K562 (cell line): ENCODE data around the gene VMP1. TPM values are rescaled to one million over a fixed set of nuclear protein-coding genes. Genes with fewer than 3 reads are reported as not detected.

Source experiments
- ATAC-seq: fragments of 200-7000 bp; cut with Tn5 transposase; 3 replicates; pipeline ENCODE4 v1.9.1; 2020; ENCODE audit warnings: moderate library complexity
- BruUV-seq: library from RNA; stranded (reverse); fragments of 400-500 nt; replicated peaks from 2 replicates; lab custom pipeline; 2021; lab: Mats Ljungman, UMichigan
- CTCF ChIA-PET: fragments of 300-600 bp; formaldehyde crosslinking; extraction: SDS; loops from one replicate; lab custom pipeline; 2021; ENCODE audit warnings: low intra/inter-chr PET ratio; lab: Yijun Ruan, JAX
- POLR2A ChIA-PET: fragments of 300-600, 350-650 bp; sonication (Branson Sonifier 250); formaldehyde crosslinking; extraction: SDS; loops from one replicate; lab custom pipeline; 2021; ENCODE audit warnings: antibody characterized with exemption, inconsistent platforms; lab: Yijun Ruan, JAX
- DNase-seq, 4 experiments: peaks; one replicate each; pipeline versions ENCODE4 v3.0.0 to v3.0.0-alpha.2; 2011 to 2018; ENCODE audit warnings: low spot score in 3 of 4, mixed read lengths in 3 of 4; ENCODE audit errors: extremely low read depth in 1 of 4
- FAIRE-seq: peaks from 2 replicates; lab custom pipeline; 2011; peaks lifted over from hg19 to GRCh38; lab: Jason Lieb, UNC
- H2AFZ ChIP-seq: 2 replicates; pipeline ENCODE4 v1.6.0; 2011; ENCODE audit warnings: low read depth, low read length, control low read depth, inconsistent platforms
- H3K27ac ChIP-seq: fragments of 200-600 bp; 3 replicates; pipeline ENCODE4 v1.8.0; 2011; ENCODE audit warnings: low read depth, mild to moderate bottlenecking, control low read depth, inconsistent platforms, low read length, moderate library complexity, mixed read lengths; ENCODE audit errors: extremely low read depth
- H3K27me3 ChIP-seq, 2 experiments: fragments of 300-600 bp in 1 of 2; 2 replicates in 1 of 2; 3 replicates in 1 of 2; pipeline versions ENCODE4 v1.6.0 to v1.8.0; 2011; ENCODE audit warnings: inconsistent platforms in 2 of 2, low read length in 2 of 2, mild to moderate bottlenecking in 1 of 2, mixed read lengths in 1 of 2, moderate library complexity in 1 of 2; ENCODE audit not compliant: control insufficient read depth in 2 of 2, insufficient read depth in 2 of 2
- H3K36me3 ChIP-seq: fragments of 300-600 bp; 3 replicates; pipeline ENCODE4 v1.8.0; 2011; ENCODE audit warnings: mild to moderate bottlenecking, low read length, inconsistent platforms; ENCODE audit not compliant: control insufficient read depth, insufficient read depth
- H3K4me1 ChIP-seq, 2 experiments: fragments of 200-600 bp in 1 of 2; replicated peaks in 1 of 2; 2 replicates in 1 of 2; 3 replicates in 1 of 2; pipeline versions ENCODE4 v1.5.1 to v1.8.0; 2011; ENCODE audit warnings: inconsistent platforms in 2 of 2, low read length in 2 of 2, mild to moderate bottlenecking in 1 of 2, mixed read lengths in 1 of 2, moderate library complexity in 1 of 2; ENCODE audit not compliant: control insufficient read depth in 2 of 2, insufficient read depth in 2 of 2
- H3K4me2 ChIP-seq: 2 replicates; pipeline ENCODE4 v1.6.1; 2011; ENCODE audit warnings: low read length, control low read depth, inconsistent platforms, mixed read lengths; ENCODE audit not compliant: insufficient read depth
- H3K4me3 ChIP-seq: fragments of 200-600 bp; sonication (generic), shearing (Covaris generic); 2 replicates; pipeline ENCODE4 v1.5.1; 2016; ENCODE audit warnings: control low read depth, inconsistent platforms
- H3K79me2 ChIP-seq: fragments of 200-600 bp; 3 replicates; pipeline ENCODE4 v1.8.0; 2011; ENCODE audit warnings: low read length, inconsistent platforms; ENCODE audit not compliant: control insufficient read depth, insufficient read depth
- H3K9ac ChIP-seq, 2 experiments: 2 replicates each; pipeline versions ENCODE4 v1.6.0 to v1.6.1; 2011; ENCODE audit warnings: low read depth in 2 of 2, low read length in 2 of 2, control low read depth in 1 of 2, inconsistent platforms in 1 of 2, mild to moderate bottlenecking in 1 of 2, mixed read lengths in 1 of 2; ENCODE audit not compliant: insufficient read depth in 1 of 2
- H3K9me1 ChIP-seq: one replicate; pipeline ENCODE4 v1.6.0; 2011; ENCODE audit warnings: inconsistent platforms, mild to moderate bottlenecking, low read length, moderate library complexity; ENCODE audit not compliant: control insufficient read depth, insufficient read depth
- H3K9me3 ChIP-seq: replicated peaks from 2 replicates; pipeline ENCODE4 v1.5.1; 2011; ENCODE audit warnings: low read depth, low read length, inconsistent platforms; ENCODE audit not compliant: control insufficient read depth, insufficient read depth
- H4K20me1 ChIP-seq: replicated peaks from 2 replicates; pipeline ENCODE4 v1.6.1; 2011; ENCODE audit warnings: low read length, inconsistent platforms, mixed read lengths; ENCODE audit not compliant: control insufficient read depth, insufficient read depth
- KDM5B ChIP-seq: fragments of 200-600 bp; sonication (generic); IDR thresholded peaks from 2 replicates; pipeline ENCODE4 v1.6.1; 2012; ENCODE audit warnings: low read depth, mild to moderate bottlenecking, moderate library complexity, low read length, control low read depth, inconsistent platforms; ENCODE audit not compliant: insufficient replicate concordance
- ZBTB11 ChIP-seq, 3 experiments: fragments of 200-800 bp in 1 of 3; fragments of 250-450 bp in 1 of 3; fragments of 450-650 bp in 1 of 3; sonication (Bioruptor Pico) in 1 of 3; sonication (Bioruptor generic) in 1 of 3; formaldehyde crosslinking in 1 of 3; IDR thresholded peaks; 2 replicates each; pipeline versions ENCODE4 v1.6.1 to v1.8.0; 2016 to 2022; ENCODE audit warnings: mild to moderate bottlenecking in 2 of 3, missing genetic modification characterization in 2 of 3, missing compliant biosample characterization in 1 of 3, moderate library complexity in 1 of 3
- WGBS: fragments of 100-300 bp; shearing (Covaris generic); methylation state at CpG from one replicate; pipeline ENCODE4 v1.1.6; 2016; ENCODE audit warnings: low coverage, mixed read lengths; ENCODE audit not compliant: insufficient coverage; ENCODE audit errors: missing lambda C conversion rate; 5-methylcytosine and 5-hydroxymethylcytosine counted together
- in situ Hi-C: fragments of 300-500 bp; cut with MboI; formaldehyde crosslinking; loops from 4 replicates; pipeline ENCODE4 v1.15.0; 2018; ENCODE audit warnings: inconsistent platforms, mixed read lengths
- intact Hi-C: fragments of 100-400 bp; cut with micrococcal nuclease; formaldehyde crosslinking; loops from 2 replicates; pipeline ENCODE4 v1.14.2; 2022
- polyA plus RNA-seq, 8 experiments: library from polyadenylated mRNA; depleted of rRNA in 4 of 8; stranded (reverse) in 5 of 8; unstranded in 3 of 8; fragments of >200 nt; fragmentation: Nextera tagmentation in 2 of 8; fragmentation: Illumina TruSeq in 1 of 8; extraction: Ambion mirVana in 2 of 8; extraction: Trizol in 1 of 8; gene quantifications; 2 replicates each; pipeline versions ENCODE4 v1.2.1 to v1.2.3, GENCODE V29; 2011 to 2014; ENCODE audit warnings: inconsistent platforms in 1 of 8, missing spikeins in 1 of 8
- total RNA-seq, 7 experiments: library from RNA; depleted of rRNA in 6 of 7; stranded (reverse); fragments of >200 nt in 6 of 7; fragmentation: Illumina TruSeq in 2 of 7; extraction: Trizol in 2 of 7; gene quantifications; 2 replicates each; pipeline versions ENCODE4 v1.2.1 to v1.2.3, GENCODE V29; 2011 to 2021; ENCODE audit warnings: low replicate concordance in 1 of 7

VMP1 gene
- total and polyA plus RNA-seq, 9 of the 15 experiments (the other 6 are each of a cell fraction or from before 2014, with no cell fraction given): 123 to 304 (median 151) TPM

- no peak overlapping the region for H3K4me3 ChIP-seq
- no peaks in the 10 kb centered on the region for H3K9me1 ChIP-seq
- no peaks in the 10 kb centered on the region for H4K20me1 ChIP-seq
- CTCF ChIA-PET: no interaction called here
- ATAC-seq (no peak), DNase-seq (no peak), FAIRE-seq (no peak)
- no peaks in the 10 kb centered on the region for H3K4me1 ChIP-seq
- H3K79me2 ChIP-seq: no peaks in the 10 kb centered on the region
- no peak overlapping the region for H3K27ac ChIP-seq
- POLR2A ChIA-PET: no interaction called here
- intact Hi-C loops (no loop called here), in situ Hi-C loops (no loop called here)
- no TSS peak for BruUV-seq
- no peak overlapping the region for H3K9ac ChIP-seq
- no peaks in the 10 kb centered on the region for H3K9me3 ChIP-seq
- no peaks in the 10 kb centered on the region for H3K27me3 ChIP-seq
- TF ChIP-seq ZBTB11 (CRISPR knock-in tag; IDR thresholded peaks at IDR 0.05): peak in 1 of 3 experiments; percentile 78; a peak in 2 of 6 replicates
- no peak for TF ChIP-seq KDM5B
- H2AFZ ChIP-seq: no peak overlapping the region
- H3K36me3 ChIP-seq: peaks cover 56% of the 10 kb centered on the region
- 100% methylated on average over 2 of the region's 2 CpGs for WGBS
- H3K4me2 ChIP-seq: no peak overlapping the region
These were observed 166.9 kb downstream of the VMP1 start for GRCh38 chr17:59874376-59874775.
